KMS-11 (cell line): ENCODE results near the gene TCN1.

Source experiments
- H2AFZ ChIP-seq: fragments of 200-600 bp; sonication (generic); 2 replicates; pipeline ENCODE4 v1.6.1; 2016; ENCODE audit warnings: antibody characterized with exemption, mixed run types, low read depth
- H3K27ac ChIP-seq: fragments of 200-600 bp; sonication (generic); 2 replicates; pipeline ENCODE4 v1.6.1; 2016; ENCODE audit warnings: mild to moderate bottlenecking, mixed run types
- H3K27me3 ChIP-seq: fragments of 200-600 bp; sonication (generic); 2 replicates; pipeline ENCODE4 v1.6.1; 2017; ENCODE audit warnings: mild to moderate bottlenecking, low read depth, mixed run types, moderate library complexity; ENCODE audit not compliant: insufficient read depth
- H3K36me3 ChIP-seq: fragments of 200-600 bp; sonication (generic); 2 replicates; pipeline ENCODE4 v1.6.1; 2017; ENCODE audit warnings: mild to moderate bottlenecking, mixed run types; ENCODE audit not compliant: insufficient read depth
- H3K4me1 ChIP-seq: fragments of 200-600 bp; sonication (generic); 2 replicates; pipeline ENCODE4 v1.6.1; 2016; ENCODE audit warnings: mild to moderate bottlenecking, low read depth, mixed run types; ENCODE audit not compliant: poor library complexity, severe bottlenecking
- H3K4me2 ChIP-seq: fragments of 200-600 bp; sonication (generic); 2 replicates; pipeline ENCODE4 v1.7.0; 2016; ENCODE audit warnings: mild to moderate bottlenecking, mixed run types
- H3K4me3 ChIP-seq: fragments of 200-600 bp; sonication (generic); IDR thresholded peaks from 2 replicates; pipeline ENCODE4 v1.6.1; 2017; ENCODE audit warnings: low read depth, low read length, mixed read lengths; ENCODE audit not compliant: insufficient read depth
- H3K79me2 ChIP-seq: fragments of 200-600 bp; sonication (generic); 2 replicates; pipeline ENCODE4 v1.6.1; 2016; ENCODE audit warnings: low read depth, mixed run types; ENCODE audit not compliant: insufficient read depth
- H3K9ac ChIP-seq: fragments of 200-600 bp; sonication (generic); 2 replicates; pipeline ENCODE4 v1.6.1; 2016; ENCODE audit warnings: mild to moderate bottlenecking, mixed run types
- H4K20me1 ChIP-seq: fragments of 200-600 bp; sonication (generic); 2 replicates; pipeline ENCODE4 v1.6.1; 2016; ENCODE audit warnings: mild to moderate bottlenecking, mixed run types; ENCODE audit not compliant: insufficient read depth
- CTCF ChIP-seq: fragments of 200-600 bp; sonication (generic); conservative IDR thresholded peaks from 2 replicates; pipeline ENCODE4 v1.6.1; 2017; ENCODE audit warnings: low read depth, mild to moderate bottlenecking, antibody characterized with exemption, low read length, moderate library complexity, mixed read lengths

TCN1 gene

GRCh38 chr11:59839615-59840014 is 26.7 kb downstream of the TCN1 start:
- no peaks in the 10 kb centered on the region for H3K27me3 ChIP-seq
- no peak for TF ChIP-seq CTCF
- H3K27ac ChIP-seq = no peak overlapping the region
- no peaks in the 10 kb centered on the region for H3K36me3 ChIP-seq
- no peak overlapping the region for H2AFZ ChIP-seq
- H3K9ac ChIP-seq = no peak overlapping the region
- peaks cover 13% of the 10 kb centered on the region for H3K4me1 ChIP-seq
- no peak overlapping the region for H3K4me2 ChIP-seq
- no peak overlapping the region for H3K4me3 ChIP-seq
- no peaks in the 10 kb centered on the region for H4K20me1 ChIP-seq
- H3K79me2 ChIP-seq = no peaks in the 10 kb centered on the region

- no peak overlapping the region for H2AFZ ChIP-seq
- no peaks in the 10 kb centered on the region for H3K36me3 ChIP-seq
- no peaks in the 10 kb centered on the region for H3K27me3 ChIP-seq
- no peak overlapping the region for H3K4me3 ChIP-seq
- H3K79me2 ChIP-seq = no peaks in the 10 kb centered on the region
- H3K4me2 ChIP-seq = no peak overlapping the region
- H3K27ac ChIP-seq = no peak overlapping the region
- TF ChIP-seq CTCF = no peak
- no peaks in the 10 kb centered on the region for H4K20me1 ChIP-seq
- no peaks in the 10 kb centered on the region for H3K4me1 ChIP-seq
- no peak overlapping the region for H3K9ac ChIP-seq
Measured at GRCh38 chr11:59833602-59834001, 32.7 kb downstream of the TCN1 start.

GRCh38 chr11:59829358-59829757 is 36.9 kb downstream of the TCN1 start:
- H3K9ac ChIP-seq = no peak overlapping the region
- H3K4me2 ChIP-seq = no peak overlapping the region

GRCh38 chr11:59822989-59823566 is 43.2 kb downstream of the TCN1 start:
- no peaks in the 10 kb centered on the region for H3K27me3 ChIP-seq
- no peaks in the 10 kb centered on the region for H3K79me2 ChIP-seq
- no peak overlapping the region for H3K4me3 ChIP-seq
- H3K36me3 ChIP-seq = no peaks in the 10 kb centered on the region
- no peak overlapping the region for H3K27ac ChIP-seq
- no peaks in the 10 kb centered on the region for H4K20me1 ChIP-seq
- no peak overlapping the region for H3K9ac ChIP-seq
- H2AFZ ChIP-seq = peak overlapping the region; percentile 11; the same call in 1 of the 2 replicates
- H3K4me2 ChIP-seq = no peak overlapping the region; the same call in 1 of the 2 replicates
- H3K4me1 ChIP-seq = peaks cover 26% of the 10 kb centered on the region
- peak; percentile 70 for TF ChIP-seq CTCF

More at GRCh38 chr11:59829358-59829757, 36.9 kb downstream of the TCN1 start:
- Histone ChIP-seq H4K20me1 (no peaks in the 10 kb centered on the region), H3K27ac (no peak overlapping the region), H3K27me3 (no peaks in the 10 kb centered on the region), H3K36me3 (no peaks in the 10 kb centered on the region), H3K79me2 (no peaks in the 10 kb centered on the region), H2AFZ (no peak overlapping the region), H3K4me3 (no peak overlapping the region), H3K4me1 (no peaks in the 10 kb centered on the region)
- TF ChIP-seq CTCF = no peak
